HFFc6 (cell line): Measurements from ENCODE around the gene ZNF785. TPM values are rescaled to one million over a fixed set of nuclear protein-coding genes. Genes with fewer than 3 reads are reported as not detected.
"Not testable (repeated sequence)": the region's sequence is repeated elsewhere in the genome, so short reads cannot be mapped to it uniquely, and the experiment has no call there.

Experiments
- DNase-seq: peaks from one replicate; pipeline ENCODE4 v3.0.0-alpha.2; 2018
- H3K27ac Mint-ChIP-seq: 2 replicates; pipeline ENCODE4 v1.8.0; 2020; ENCODE audit warnings: mild to moderate bottlenecking, mixed read lengths
- H3K27me3 Mint-ChIP-seq: 2 replicates; pipeline ENCODE4 v1.8.0; 2021; ENCODE audit warnings: mild to moderate bottlenecking, moderate library complexity, mixed read lengths; ENCODE audit not compliant: insufficient read depth
- H3K36me3 Mint-ChIP-seq: 2 replicates; pipeline ENCODE4 v1.8.0; 2021; ENCODE audit warnings: low read depth, mixed read lengths
- H3K4me1 Mint-ChIP-seq: 2 replicates; pipeline ENCODE4 v1.8.0; 2020; ENCODE audit warnings: low read depth, mixed read lengths
- H3K4me3 Mint-ChIP-seq: 2 replicates; pipeline ENCODE4 v1.8.0; 2020; ENCODE audit warnings: mild to moderate bottlenecking, moderate library complexity, mixed read lengths
- H3K9me3 Mint-ChIP-seq: 2 replicates; pipeline ENCODE4 v1.8.0; 2020; ENCODE audit warnings: mild to moderate bottlenecking, mixed read lengths
- CTCF ChIP-seq: fragments of 200-600 bp; sonication (generic); IDR thresholded peaks from 2 replicates; pipeline ENCODE4 v1.5.0; 2021; ENCODE audit warnings: antibody characterized with exemption, mild to moderate bottlenecking
- total RNA-seq, 6 experiments: library from RNA; stranded (reverse); fragmentation: NEBNext Ultra II Directional; extraction: Animal tissue kit (Norgen Biotek cat#: 25700); gene quantifications; 2 replicates in 1 of 6; 3 replicates in 5 of 6; pipeline ENCODE4 v1.2.3, GENCODE V29; 2021

Gene ZNF785
- total RNA-seq, 6 experiments from 2014 or later, result 7.3 to 12.2 (median 10.1) TPM

- Mint-ChIP-seq H3K9me3 (no peaks in the 10 kb centered on the region), H3K27ac (no peak overlapping the region), H3K27me3 (peaks cover 5% of the 10 kb centered on the region), H3K36me3 (no peaks in the 10 kb centered on the region), H3K4me1 (peaks cover 12% of the 10 kb centered on the region), H3K4me3 (no peak overlapping the region)
- DNase-seq, result no peak
- no peak for TF ChIP-seq CTCF
These were observed 36.9 kb downstream of the ZNF785 start for GRCh38 chr16:30548416-30549253.

GRCh38 chr16:30546115-30546514 is 39.4 kb downstream of the ZNF785 start:
- TF ChIP-seq CTCF, result no peak
- H3K4me3 Mint-ChIP-seq, result no peak overlapping the region
- peaks cover 12% of the 10 kb centered on the region for H3K4me1 Mint-ChIP-seq
- H3K27me3 Mint-ChIP-seq, result peaks cover 5% of the 10 kb centered on the region
- no peaks in the 10 kb centered on the region for H3K36me3 Mint-ChIP-seq
- no peak for DNase-seq
- H3K9me3 Mint-ChIP-seq, result no peaks in the 10 kb centered on the region
- no peak overlapping the region for H3K27ac Mint-ChIP-seq

DNA sequence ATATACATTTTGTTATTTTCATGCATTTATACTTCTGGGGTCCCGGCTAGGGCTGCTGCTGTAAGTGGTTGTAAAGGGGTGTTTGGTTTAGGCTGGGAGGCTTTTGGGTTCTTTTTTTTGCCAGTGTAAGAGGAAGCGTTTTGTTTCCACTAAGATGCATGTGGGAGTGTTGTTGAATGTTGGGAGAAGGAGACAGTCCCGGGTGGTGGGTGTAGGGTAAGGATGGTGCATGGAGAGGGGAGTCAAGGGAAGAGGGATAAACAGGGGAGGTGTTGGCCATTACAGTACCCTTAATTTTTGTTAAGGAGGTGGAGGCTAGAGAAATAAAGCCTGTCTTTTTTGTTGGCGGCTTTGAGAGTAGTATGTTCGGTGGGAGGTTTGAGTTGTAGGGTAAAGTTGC is 42.4 kb downstream of the ZNF785 start:
- Mint-ChIP-seq H3K4me3 (no peak overlapping the region), H3K27me3 (peaks cover 5% of the 10 kb centered on the region), H3K4me1 (no peaks in the 10 kb centered on the region), H3K27ac (no peak overlapping the region), H3K36me3 (no peaks in the 10 kb centered on the region), H3K9me3 (no peaks in the 10 kb centered on the region)
- DNase-seq, result no peak
- TF ChIP-seq CTCF, result no peak

- H3K4me3 Mint-ChIP-seq, result no peak overlapping the region
- H3K27me3 Mint-ChIP-seq, result peaks cover 3% of the 10 kb centered on the region
- H3K36me3 Mint-ChIP-seq, result no peaks in the 10 kb centered on the region
- H3K27ac Mint-ChIP-seq, result no peak overlapping the region
- DNase-seq, result peak; percentile 27
- no peak for TF ChIP-seq CTCF
- H3K9me3 Mint-ChIP-seq, result no peaks in the 10 kb centered on the region
- no peaks in the 10 kb centered on the region for H3K4me1 Mint-ChIP-seq
These were observed 43.8 kb downstream of the ZNF785 start for GRCh38 chr16:30541502-30542329.

- DNase-seq, H3K27ac Mint-ChIP-seq, H3K36me3 Mint-ChIP-seq, H3K27me3 Mint-ChIP-seq, H3K4me1 Mint-ChIP-seq, H3K4me3 Mint-ChIP-seq, H3K9me3 Mint-ChIP-seq: not testable (repeated sequence)
These were observed 44.5 kb downstream of the ZNF785 start for GRCh38 chr16:30540916-30541464.

- peaks cover 13% of the 10 kb centered on the region for H3K4me1 Mint-ChIP-seq
- H3K27me3 Mint-ChIP-seq, H3K36me3 Mint-ChIP-seq, H3K9me3 Mint-ChIP-seq, DNase-seq, H3K27ac Mint-ChIP-seq, H3K4me3 Mint-ChIP-seq: not testable (repeated sequence)
These were observed 45.4 kb downstream of the ZNF785 start for GRCh38 chr16:30539986-30540526.
